Measurements from ENCODE around the gene HLX.
A peak's percentile ranks its signal among the peaks of the same experiment; 100 is the strongest.

HLX gene

GRCh38 chr1:220876511-220877376, 2.5 kb upstream of the HLX start:
- no peak overlapping the region for H3K4me3 ChIP-seq (ENCODE audit: control insufficient read depth, low read depth, low read length)
- DNase-seq (ENCODE audit: low read depth): no peak
- no peak for TF ChIP-seq CTCF (conservative IDR thresholded peaks at IDR 0.05; ENCODE audit: control insufficient read depth, insufficient read depth, low read depth, low read length)

GRCh38 chr1:220877377-220878095, 1.7 kb upstream of the HLX start:
- H3K4me3 ChIP-seq (ENCODE audit: control insufficient read depth, low read depth, low read length): no peak overlapping the region
- no peak for DNase-seq (ENCODE audit: low read depth)

DNA sequence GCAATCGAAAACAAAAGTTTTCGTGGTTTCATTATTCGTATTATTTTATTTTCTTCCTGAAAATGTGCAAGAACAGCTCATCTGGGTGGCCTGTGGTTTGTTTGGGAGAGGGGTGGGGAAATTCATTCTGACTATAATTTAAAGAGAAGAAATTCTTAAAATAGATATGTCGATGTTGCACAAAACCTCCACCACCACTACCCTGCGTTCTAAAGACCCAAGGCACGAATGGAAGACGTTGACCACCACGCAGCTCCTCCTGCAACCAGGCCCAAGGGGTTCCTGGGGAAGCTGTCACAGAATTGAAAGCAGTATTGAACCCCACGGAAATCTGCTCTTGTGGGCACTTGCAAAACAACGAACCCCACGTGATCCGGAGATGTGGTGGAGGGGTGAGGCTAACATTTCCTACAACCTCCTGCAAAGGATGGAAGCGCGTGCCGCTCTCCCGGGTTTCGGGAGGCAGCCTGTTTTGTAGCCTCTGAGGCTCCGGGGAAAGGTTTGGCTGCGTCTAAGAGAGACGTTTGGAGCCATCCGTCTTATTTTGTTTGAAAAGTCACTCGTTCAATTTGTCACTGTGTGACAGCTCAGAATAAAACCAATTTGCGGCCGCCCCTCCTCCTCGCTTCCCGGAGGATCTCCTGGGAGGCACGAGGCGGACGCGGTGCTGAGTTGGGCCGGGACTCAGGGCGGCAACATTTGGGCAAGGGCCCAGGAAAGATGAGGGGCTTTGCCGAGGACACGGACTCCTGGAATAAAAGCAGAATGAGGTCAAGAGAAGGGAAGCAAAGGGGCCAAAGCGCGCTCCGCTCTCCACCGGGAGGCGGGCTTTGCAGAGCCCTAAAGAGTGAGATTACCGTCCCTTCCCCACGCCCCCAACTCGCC, 810 bp upstream of the HLX start:
- peak overlapping the region; percentile 70 for H3K4me3 ChIP-seq (ENCODE audit: control insufficient read depth, low read depth, low read length)
- DNase-seq (ENCODE audit: low read depth): peak; percentile 36
- TF ChIP-seq CTCF (conservative IDR thresholded peaks at IDR 0.05; ENCODE audit: control insufficient read depth, insufficient read depth, low read depth, low read length): peak; percentile 4

More at GRCh38 chr1:220877377-220878095, 1.7 kb upstream of the HLX start:
- TF ChIP-seq CTCF (conservative IDR thresholded peaks at IDR 0.05; ENCODE audit: control insufficient read depth, insufficient read depth, low read depth, low read length): no peak

DNA sequence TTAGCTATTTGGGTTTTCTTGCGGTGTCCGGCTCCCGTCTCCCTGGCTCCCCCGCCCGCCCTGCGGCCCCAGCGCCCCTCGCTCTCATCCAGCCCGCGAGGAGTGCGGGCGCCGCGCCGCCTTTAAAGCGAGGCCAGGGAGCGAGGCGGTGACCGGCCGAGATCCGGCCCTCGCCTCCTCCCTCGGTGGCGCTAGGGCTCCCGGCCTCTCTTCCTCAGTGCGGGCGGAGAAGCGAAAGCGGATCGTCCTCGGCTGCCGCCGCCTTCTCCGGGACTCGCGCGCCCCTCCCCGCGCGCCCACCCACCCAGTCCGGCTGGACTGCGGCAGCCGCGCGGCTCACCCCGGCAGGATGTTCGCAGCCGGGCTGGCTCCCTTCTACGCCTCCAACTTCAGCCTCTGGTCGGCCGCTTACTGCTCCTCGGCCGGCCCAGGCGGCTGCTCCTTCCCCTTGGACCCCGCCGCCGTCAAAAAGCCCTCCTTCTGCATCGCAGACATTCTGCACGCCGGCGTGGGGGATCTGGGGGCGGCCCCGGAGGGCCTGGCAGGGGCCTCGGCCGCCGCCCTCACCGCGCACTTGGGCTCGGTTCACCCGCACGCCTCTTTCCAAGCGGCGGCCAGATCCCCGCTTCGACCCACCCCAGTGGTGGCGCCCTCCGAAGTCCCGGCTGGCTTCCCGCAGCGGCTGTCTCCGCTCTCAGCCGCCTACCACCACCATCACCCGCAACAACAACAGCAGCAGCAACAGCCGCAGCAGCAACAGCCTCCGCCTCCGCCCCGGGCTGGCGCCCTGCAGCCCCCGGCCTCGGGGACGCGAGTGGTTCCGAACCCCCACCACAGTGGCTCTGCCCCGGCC, 492 bp downstream of the HLX start:
- H3K4me3 ChIP-seq (ENCODE audit: control insufficient read depth, low read depth, low read length): peak overlapping the region; percentile 70
- TF ChIP-seq CTCF (conservative IDR thresholded peaks at IDR 0.05; ENCODE audit: control insufficient read depth, insufficient read depth, low read depth, low read length): no peak
- peak; percentile 42 for DNase-seq (ENCODE audit: low read depth)

DNA sequence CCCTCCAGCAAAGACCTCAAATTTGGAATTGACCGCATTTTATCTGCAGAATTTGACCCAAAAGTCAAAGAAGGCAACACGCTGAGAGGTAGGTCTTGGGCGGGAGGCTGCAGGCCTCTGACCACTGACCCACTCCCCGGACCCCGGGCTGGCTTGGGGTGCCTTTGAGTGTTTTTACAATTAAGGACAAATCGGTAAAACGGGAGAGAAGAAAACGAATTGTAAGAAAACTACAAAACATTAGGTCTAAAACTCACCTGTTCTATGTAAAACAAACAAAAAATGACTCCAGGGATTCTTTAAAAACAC, 1.1 kb downstream of the HLX start:
- no peak for TF ChIP-seq CTCF (conservative IDR thresholded peaks at IDR 0.05; ENCODE audit: control insufficient read depth, insufficient read depth, low read depth, low read length)
- no peak for DNase-seq (ENCODE audit: low read depth)
- H3K4me3 ChIP-seq (ENCODE audit: control insufficient read depth, low read depth, low read length): peak overlapping the region; percentile 70
